Ovary (tissue), 3 donors: Measurements from ENCODE around the gene CACNA1C.

Experiments used
- CTCF ChIP-seq, 3 donors: fragments of 450-650 bp in 2 of 3; fragments of 200-600 bp in 1 of 3; IDR thresholded peaks; one replicate each; pipeline versions ENCODE4 v1.5.1 to v1.8.0; 2016 to 2022; ENCODE audit warnings: antibody characterized with exemption in 3 of 3, mild to moderate bottlenecking in 1 of 3
- EP300 ChIP-seq: sonication (generic); formaldehyde crosslinking; IDR thresholded peaks from one replicate; pipeline ENCODE4 v1.6.1; 2017; ENCODE audit warnings: antibody characterized with exemption
- donor health status: DM: no; HTN: no; CAD: no.

DNA sequence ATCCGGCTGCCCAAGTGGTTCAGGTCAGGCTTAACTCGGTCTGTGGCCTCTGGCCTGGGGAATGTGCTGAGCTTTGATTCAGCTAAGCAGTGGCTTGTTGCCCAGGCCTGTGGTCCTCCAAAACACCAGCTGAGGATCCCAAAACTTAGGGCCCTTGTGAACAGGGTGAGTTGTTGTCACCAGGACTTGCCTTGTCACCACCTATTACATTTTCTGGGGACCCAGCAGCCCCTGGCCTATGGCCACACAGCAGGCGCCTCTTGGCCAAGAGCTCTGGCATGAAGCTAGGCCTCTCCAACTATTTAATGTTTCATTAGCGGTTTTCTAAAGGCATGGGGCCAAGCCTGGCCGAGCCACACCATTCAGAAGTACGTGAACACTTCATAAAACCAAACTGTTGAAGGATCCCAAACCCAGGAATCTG, 343.7 kb downstream of the CACNA1C start:
- TF ChIP-seq CTCF (IDR thresholded peaks at IDR 0.05) (no peak), EP300 (no peak)
